VCaP (cell line): Measurements from ENCODE around the gene APEH.

Source experiments
- H3K27ac ChIP-seq: fragments of 450-650 bp; 2 replicates; pipeline ENCODE4 v1.5.1; 2017
- TF ChIP-seq, protein P1 (sequence below): fragments of 450-650 bp; conservative IDR thresholded peaks from 2 replicates; pipeline ENCODE4 v1.5.1; 2017; ENCODE audit warnings: mild to moderate bottlenecking, moderate library complexity

The APEH gene

DNA sequence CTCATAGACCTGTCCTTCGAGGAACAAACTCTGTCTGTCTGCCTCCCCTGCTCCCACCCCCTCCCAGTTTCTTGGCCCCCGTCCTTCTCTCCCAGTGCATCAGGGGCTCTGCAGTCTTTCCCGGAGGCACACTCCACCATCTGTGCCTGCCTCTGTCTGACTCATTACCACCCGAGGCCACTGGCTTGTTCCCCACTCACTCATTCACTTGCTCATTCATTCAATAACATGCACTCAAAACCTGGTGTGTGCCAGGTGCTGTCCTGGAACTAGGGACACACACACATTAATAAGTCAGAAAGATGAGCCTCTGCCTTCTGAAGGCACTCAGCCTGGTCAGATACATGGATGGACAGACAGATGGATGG is 32.9 kb downstream of the APEH start:
- H3K27ac ChIP-seq: no peak overlapping the region
- TF ChIP-seq, protein P1, sequence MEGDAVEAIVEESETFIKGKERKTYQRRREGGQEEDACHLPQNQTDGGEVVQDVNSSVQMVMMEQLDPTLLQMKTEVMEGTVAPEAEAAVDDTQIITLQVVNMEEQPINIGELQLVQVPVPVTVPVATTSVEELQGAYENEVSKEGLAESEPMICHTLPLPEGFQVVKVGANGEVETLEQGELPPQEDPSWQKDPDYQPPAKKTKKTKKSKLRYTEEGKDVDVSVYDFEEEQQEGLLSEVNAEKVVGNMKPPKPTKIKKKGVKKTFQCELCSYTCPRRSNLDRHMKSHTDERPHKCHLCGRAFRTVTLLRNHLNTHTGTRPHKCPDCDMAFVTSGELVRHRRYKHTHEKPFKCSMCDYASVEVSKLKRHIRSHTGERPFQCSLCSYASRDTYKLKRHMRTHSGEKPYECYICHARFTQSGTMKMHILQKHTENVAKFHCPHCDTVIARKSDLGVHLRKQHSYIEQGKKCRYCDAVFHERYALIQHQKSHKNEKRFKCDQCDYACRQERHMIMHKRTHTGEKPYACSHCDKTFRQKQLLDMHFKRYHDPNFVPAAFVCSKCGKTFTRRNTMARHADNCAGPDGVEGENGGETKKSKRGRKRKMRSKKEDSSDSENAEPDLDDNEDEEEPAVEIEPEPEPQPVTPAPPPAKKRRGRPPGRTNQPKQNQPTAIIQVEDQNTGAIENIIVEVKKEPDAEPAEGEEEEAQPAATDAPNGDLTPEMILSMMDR: no peak

DNA sequence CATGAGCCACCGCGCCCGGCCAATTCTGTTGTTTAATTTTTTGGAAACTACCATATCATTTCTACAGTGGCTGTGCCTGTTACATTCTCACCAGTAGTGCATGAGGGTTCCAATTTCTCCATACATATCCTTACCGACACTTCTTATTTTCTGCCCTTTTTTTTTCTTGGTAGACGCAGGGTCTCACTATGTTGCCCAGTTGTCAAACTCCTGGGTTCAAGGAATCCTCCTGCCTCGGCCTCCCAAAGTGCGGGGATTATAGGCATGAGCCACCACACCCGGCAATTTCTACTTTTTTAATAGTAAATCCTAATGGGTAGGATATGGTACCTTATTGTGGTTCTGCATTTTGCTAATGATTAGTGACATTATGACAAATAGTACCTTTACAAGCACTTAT is 35.7 kb downstream of the APEH start:
- TF ChIP-seq, protein P1: no peak
- no peak overlapping the region for H3K27ac ChIP-seq

DNA sequence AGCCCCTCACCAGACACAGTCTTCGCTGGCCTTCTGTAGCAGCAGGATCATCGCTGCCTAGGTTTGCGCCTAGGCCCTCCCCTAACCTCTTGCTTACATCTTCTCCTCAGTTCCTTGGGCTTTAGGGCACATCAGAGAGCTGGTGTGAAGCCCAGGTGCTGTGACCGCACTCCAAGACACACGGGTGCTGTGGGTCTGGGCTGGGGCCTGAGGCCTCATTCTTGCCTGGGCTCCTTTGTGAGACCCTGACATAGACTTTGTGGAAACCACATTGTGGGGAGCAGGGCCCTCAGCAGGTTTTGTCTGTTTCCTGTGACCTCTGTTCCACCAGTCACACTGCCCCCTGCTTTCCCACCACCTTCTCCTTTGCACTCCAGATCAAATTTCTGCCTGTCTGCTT is 37.3 kb downstream of the APEH start:
- TF ChIP-seq, protein P1: no peak
- H3K27ac ChIP-seq: no peak overlapping the region

DNA sequence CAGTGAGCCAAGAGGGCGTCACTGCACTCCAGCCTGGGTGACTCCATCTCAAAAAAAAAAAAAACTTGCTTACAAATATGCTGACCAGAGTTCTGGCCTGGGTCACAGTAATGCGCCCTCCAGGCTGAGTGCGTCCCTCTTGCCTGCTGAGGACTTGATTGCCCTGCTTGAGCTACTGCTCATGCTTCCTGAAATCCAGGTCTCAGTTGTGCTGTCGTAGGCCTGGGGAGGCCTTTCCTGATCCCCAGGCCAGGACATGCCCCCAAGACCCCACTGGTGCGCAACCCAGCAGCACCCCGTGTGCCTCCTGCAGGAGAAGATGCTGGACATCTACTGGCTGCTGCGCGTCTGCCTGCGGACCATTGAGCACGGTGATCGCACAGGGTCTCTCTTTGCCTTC is 38.0 kb downstream of the APEH start:
- TF ChIP-seq, protein P1: no peak
- H3K27ac ChIP-seq: no peak overlapping the region

DNA sequence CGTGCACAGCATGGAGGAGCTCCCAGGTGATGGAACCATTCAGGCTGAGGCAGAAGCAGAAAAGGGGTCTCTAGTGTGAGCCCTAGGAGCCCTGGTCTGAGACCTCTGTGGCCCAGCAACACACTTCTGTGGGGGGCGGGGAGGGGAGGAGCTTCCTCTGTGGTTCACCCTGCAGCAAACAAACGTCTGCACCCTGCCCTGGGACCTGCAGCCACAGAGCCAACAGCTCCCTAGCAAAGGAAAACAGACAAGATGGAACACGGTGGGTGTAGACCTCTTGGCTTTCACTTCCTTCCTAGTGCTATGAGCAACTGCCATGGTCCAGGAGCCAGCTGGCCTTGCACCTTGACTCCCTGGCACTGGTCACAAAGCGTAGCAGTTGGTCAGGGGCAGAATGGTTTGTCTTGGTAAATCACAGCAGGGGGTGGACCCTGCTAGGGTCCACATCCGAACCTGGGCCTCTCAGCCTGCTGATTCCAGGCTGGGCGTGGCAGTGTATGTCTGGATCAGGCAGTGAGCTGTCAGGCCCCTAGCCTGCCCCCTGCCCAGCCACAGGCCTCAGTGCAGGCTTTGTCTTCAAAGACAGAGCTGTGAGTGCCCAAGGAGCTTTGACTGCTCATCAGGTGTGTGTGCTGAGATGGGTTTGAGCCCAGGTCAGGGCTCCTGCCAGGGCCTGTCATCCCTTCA is 38.6 kb downstream of the APEH start:
- no peak overlapping the region for H3K27ac ChIP-seq
- TF ChIP-seq, protein P1: no peak

DNA sequence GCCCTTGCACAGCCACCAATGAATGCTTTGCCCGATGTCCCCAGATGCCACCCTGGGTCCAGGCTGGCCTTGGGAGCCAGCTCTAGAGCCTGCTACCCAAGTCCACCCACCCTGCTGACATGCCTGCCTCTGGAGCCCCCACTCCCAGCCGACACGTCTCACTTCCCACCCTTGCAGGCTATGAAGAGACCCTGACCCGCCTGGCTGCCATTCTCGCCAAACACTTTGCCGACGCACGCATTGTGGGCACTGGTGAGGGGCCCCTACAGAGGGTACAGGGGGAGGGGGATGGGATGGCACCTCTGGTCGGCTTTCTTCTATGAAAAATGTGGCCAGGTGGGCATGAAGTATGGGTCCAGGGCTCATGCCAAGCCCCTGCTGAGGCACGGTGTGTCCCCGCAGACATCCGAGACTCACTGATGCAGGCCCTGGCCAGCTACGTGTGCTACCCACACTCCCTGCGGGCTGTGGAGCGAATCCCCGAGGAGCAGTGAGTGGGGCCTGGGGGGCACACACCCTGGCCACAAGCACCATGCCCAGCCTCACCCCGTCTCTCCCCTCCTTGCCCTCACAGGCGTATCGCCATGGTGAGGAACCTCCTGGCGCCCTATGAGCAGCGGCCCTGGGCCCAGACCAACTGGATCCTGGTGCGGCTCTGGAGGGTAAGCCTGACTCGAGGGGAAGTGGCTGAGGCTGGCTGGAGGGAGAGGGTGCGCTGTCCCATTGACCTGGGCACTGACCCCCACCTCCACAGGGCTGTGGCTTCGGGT is 39.4 kb downstream of the APEH start:
- H3K27ac ChIP-seq: no peak overlapping the region
- TF ChIP-seq, protein P1: no peak

DNA sequence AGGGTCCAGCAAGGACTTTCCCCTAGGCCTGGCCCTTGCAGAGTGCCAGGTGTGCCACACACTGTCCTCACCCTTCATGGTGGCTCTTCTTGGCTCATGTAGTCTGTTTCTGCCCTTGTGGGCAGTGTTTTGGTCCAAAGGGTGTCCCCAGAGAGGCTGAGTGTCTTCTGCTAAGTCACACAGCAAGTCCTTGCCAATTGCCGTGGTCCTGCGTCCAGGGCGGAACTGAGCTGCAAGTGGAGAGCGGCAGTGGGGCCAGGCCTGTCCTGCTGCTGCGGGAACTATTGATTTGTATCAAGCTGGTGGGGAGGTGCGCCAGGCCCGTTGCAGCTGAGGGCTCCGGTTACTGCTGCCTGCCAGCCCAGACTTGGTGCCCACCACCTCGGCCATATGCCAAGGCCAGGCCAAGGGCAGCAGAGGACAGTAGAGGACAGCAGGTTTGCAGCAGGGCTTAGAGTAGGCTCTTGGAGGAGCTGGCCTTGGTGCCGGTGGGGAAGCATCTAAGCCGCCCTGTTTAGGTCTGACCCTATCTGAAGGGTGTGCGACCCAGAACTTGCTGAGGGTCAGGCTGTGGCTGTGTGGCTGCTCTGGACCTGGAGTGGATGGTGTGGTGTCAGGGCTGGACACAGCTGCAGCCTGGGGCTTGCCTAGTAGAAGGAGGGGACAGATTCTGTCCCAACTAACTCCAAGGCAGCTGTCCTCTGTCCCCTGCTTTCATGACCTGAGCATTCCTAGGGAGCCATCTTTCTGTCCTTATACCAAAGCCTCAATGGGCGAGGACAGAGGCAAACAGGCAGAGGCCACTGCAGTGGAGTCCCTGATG is 40.8 kb downstream of the APEH start:
- TF ChIP-seq, protein P1: no peak
- H3K27ac ChIP-seq: no peak overlapping the region
